ENCODE measurements around the gene SMYD3.

- TF ChIP-seq REST (IDR thresholded peaks at IDR 0.05; ENCODE audit: insufficient read depth in 1 of 2, low read depth in 2 of 2, low read length in 2 of 2), result no peak
- no peak for TF ChIP-seq POLR2AphosphoS5 (IDR thresholded peaks at IDR 0.05; ENCODE audit: low read depth, low read length)
- TF ChIP-seq TAF1 (IDR thresholded peaks at IDR 0.05; ENCODE audit: borderline replicate concordance, insufficient read depth, low read length), result no peak
These were observed 718.2 kb downstream of the SMYD3 start for GRCh38 chr1:245788886-245789285.
